ENCODE results near the gene IGSF23.

DNA sequence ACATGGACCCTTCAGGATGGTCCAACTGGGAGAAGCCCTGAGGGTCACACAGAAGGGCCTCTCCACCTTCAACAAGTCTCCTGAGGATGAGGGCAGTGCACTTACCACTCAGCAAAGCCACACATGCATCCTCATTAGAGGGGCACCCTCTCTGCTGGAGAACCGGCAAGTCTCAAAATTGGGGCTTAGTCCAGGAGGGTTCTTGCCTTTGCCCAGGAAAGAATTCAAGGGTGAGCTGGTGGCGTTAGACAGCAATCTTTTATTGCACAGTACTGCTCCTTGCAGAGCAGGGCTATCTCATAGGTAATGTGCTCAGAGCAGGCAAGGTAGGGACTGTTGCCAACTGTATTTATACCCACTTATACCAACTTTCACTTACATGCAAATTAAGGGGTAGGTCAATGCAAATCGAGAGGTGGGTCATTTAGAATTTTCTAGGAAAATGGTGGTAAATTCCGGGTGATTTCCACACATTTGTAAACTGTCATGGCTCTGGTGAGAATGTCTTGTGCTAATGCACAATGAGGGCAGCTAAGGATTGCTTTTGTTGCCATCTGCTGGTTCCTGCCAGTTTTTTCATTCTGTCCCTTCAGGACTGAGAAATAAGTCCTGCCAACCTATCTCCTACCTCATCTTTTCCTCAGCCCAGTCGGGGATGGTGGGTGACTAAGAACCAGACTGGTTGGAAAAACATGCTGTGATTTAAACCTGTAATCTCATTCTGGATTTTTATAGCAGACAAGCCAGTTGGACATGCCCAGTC is 27.8 kb upstream of the IGSF23 start:
- no peak for TF ChIP-seq EZH2phosphoT487 (IDR thresholded peaks at IDR 0.05; ENCODE audit: insufficient read depth, low read depth)
- TF ChIP-seq EZH2 (IDR thresholded peaks at IDR 0.05; ENCODE audit: insufficient read depth, poor library complexity, severe bottlenecking), result no peak

Data from GM23248 (cell line).